Skeletal muscle tissue (tissue), 4 donors: ENCODE measurements around the gene IGFBP3. TPM values are rescaled to one million over a fixed set of nuclear protein-coding genes. Genes with fewer than 3 reads are reported as not detected.

Source experiments
- H3K27ac ChIP-seq: one replicate; pipeline ENCODE4 v1.7.0; 2013; ENCODE audit warnings: mild to moderate bottlenecking, low read depth, low read length, inconsistent platforms
- H3K27me3 ChIP-seq, 3 donors: one replicate each; pipeline ENCODE4 v1.7.0; 2013; ENCODE audit warnings: low read length in 3 of 3; ENCODE audit not compliant: control insufficient read depth in 3 of 3, insufficient read depth in 3 of 3
- H3K36me3 ChIP-seq, 3 donors: one replicate each; pipeline ENCODE4 v1.7.0; 2013; ENCODE audit warnings: low read length in 3 of 3; ENCODE audit not compliant: control insufficient read depth in 3 of 3, insufficient read depth in 3 of 3
- H3K4me1 ChIP-seq, 3 donors: one replicate each; pipeline ENCODE4 v1.7.0; 2013; ENCODE audit warnings: low read length in 3 of 3, mild to moderate bottlenecking in 3 of 3; ENCODE audit not compliant: control insufficient read depth in 3 of 3, insufficient read depth in 3 of 3
- H3K4me3 ChIP-seq, 3 donors: one replicate each; pipeline ENCODE4 v1.7.0; 2013; ENCODE audit warnings: low read length in 3 of 3
- H3K9ac ChIP-seq, 3 donors: one replicate each; pipeline ENCODE4 v1.7.0; 2013; ENCODE audit warnings: low read length in 3 of 3, mild to moderate bottlenecking in 3 of 3, moderate library complexity in 2 of 3, low read depth in 1 of 3
- H3K9me3 ChIP-seq, 3 donors: one replicate each; pipeline ENCODE4 v1.7.0; 2013; ENCODE audit warnings: low read length in 3 of 3; ENCODE audit not compliant: control insufficient read depth in 3 of 3
- total RNA-seq: library from RNA; depleted of rRNA; stranded (reverse); fragments of >200 nt; gene quantifications from one replicate; pipeline ENCODE4 v1.2.3, GENCODE V29; 2014
- donor health status: Osteomylitis.

The IGFBP3 gene
- total RNA-seq, 1 donor from 2014 or later: 112 TPM

GRCh38 chr7:45898222-45898621 lies 22.9 kb downstream of the IGFBP3 start:
- no peak overlapping the region for H3K9ac ChIP-seq
- no peak overlapping the region for H3K4me3 ChIP-seq
- H3K9me3 ChIP-seq: no peaks in the 10 kb centered on the region
- H3K27me3 ChIP-seq: peaks cover 4 to 7% (median 6%) of the 10 kb centered on the region in 3 donors
- no peaks in the 10 kb centered on the region for H3K36me3 ChIP-seq
- no peak overlapping the region for H3K27ac ChIP-seq
- no peaks in the 10 kb centered on the region for H3K4me1 ChIP-seq

- Histone ChIP-seq H3K27me3 (peaks cover 4 to 7% (median 6%) of the 10 kb centered on the region in 3 donors), H3K27ac (no peak overlapping the region), H3K36me3 (no peaks in the 10 kb centered on the region), H3K9me3 (no peaks in the 10 kb centered on the region), H3K4me1 (no peaks in the 10 kb centered on the region), H3K4me3 (no peak overlapping the region), H3K9ac (no peak overlapping the region)
These were observed 23.9 kb downstream of the IGFBP3 start for GRCh38 chr7:45897042-45897690.

DNA sequence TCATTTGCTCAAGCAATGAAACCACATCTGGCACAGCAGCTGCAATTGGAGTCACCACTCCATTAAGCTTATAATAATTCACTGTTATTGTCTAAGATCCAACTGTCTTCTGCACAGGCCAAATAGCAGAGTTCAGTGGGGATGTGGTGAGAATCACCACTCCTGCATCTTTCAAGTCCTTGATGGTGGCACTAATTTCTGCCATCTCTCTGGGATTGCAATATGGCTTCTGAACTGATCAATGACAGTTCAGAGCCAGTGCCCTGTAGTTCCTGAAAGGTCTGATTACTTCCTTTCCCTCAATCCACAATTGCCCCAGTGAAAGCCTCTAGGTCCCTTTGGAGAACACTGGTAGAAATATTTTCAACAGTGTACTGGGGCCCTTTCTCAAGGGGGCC lies 26.4 kb downstream of the IGFBP3 start:
- Histone ChIP-seq H3K9ac (no peak overlapping the region), H3K36me3 (no peaks in the 10 kb centered on the region), H3K4me3 (no peak overlapping the region), H3K4me1 (no peaks in the 10 kb centered on the region), H3K27me3 (peaks cover 14 to 16% (median 15%) of the 10 kb centered on the region in 3 donors), H3K27ac (no peak overlapping the region), H3K9me3 (no peaks in the 10 kb centered on the region)

DNA sequence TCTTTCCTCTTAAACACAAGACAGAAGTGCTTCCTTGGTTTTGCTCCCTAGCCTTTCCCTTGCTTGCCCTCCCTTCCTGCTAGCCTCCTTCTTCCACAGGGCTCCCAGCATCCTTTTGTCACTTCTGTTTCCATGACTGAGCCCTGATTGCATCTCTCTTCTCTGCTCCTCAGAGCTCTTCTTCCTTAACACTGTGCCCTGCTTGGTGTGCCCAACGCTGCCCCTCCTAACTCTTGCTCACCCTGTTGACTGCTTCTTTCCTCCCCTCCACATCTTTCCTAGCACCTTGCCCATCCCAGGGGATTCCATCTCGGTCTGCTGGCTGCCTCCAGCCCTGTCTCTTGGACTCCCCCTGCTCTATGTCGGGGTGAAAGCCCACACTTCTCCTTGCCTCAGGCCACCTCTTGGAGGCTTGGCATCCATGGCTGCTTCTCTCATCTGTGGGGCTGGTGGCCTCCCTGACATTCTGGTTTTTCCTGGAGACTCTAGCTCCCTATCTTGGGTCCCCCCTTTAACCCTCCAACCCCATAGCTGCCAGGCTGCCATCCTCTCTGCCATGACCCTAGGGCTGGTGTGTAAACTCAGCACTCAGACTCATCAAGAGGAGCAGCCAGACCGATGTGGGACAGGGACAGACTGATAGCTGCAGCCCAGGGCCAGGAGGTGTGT lies 26.9 kb downstream of the IGFBP3 start:
- no peak overlapping the region for H3K4me3 ChIP-seq
- no peaks in the 10 kb centered on the region for H3K9me3 ChIP-seq
- no peak overlapping the region for H3K27ac ChIP-seq
- no peaks in the 10 kb centered on the region for H3K4me1 ChIP-seq
- peaks cover 20 to 22% (median 20%) of the 10 kb centered on the region in 3 donors for H3K27me3 ChIP-seq
- no peak overlapping the region for H3K9ac ChIP-seq
- no peaks in the 10 kb centered on the region for H3K36me3 ChIP-seq

DNA sequence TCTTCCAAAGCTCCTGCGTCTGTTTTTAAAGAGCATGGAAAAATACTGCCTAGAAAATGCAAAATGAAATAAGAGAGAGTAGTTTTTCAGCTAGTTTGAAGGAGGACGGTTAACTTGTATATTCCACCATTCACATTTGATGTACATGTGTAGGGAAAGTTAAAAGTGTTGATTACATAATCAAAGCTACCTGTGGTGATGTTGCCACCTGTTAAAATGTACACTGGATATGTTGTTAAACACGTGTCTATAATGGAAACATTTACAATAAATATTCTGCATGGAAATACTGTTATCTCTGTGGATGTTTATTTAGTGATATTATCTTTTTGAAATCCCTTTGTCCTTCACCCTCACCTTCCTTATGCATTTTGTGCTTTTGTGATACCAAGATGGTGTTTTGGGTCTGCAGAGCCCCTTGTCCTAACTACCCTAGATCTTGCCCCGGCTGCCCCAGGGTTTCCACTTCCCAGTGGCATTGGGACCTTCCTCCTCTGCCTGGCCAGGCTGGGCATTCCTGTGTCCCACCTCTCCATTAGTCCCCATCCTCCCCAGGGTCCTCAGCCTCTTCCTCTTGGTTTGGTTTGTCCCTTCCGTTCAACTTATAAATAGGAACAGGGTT lies 27.6 kb downstream of the IGFBP3 start:
- Histone ChIP-seq H3K9ac (no peak overlapping the region), H3K4me1 (peaks cover under 1 to 2% (median 2%) of the 10 kb centered on the region in 3 donors), H3K27ac (no peak overlapping the region), H3K27me3 (peaks cover 25 to 26% (median 26%) of the 10 kb centered on the region in 3 donors), H3K36me3 (no peaks in the 10 kb centered on the region), H3K9me3 (no peaks in the 10 kb centered on the region), H3K4me3 (no peak overlapping the region)

DNA sequence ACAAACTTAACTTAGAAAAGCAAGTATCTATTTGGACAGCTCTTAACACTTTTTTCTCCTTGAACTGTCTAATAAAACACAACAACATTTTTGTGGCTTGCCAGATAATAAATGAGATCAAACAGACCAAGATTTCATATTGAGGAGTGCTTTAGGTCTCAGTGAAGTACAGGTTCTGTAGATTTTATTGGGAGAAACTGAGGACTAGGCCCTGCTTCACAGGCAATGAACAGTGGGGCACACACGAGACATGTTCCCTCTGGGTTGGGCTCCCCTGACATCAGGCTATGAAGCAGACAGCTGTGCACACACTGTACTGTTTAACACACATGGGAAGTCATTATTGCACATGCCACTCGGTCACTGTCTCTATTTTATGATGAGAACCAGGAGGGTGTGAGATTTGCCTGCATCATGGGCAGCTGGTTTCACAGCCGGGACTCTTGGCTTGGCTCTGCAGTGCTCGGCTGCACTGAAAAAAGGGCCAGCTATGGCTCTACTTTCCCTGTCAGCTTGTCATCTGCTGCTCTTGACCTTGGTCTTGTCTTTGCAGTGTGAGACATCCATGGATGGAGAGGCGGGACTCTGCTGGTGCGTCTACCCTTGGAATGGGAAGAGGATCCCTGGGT lies 28.6 kb downstream of the IGFBP3 start:
- H3K9me3 ChIP-seq: no peaks in the 10 kb centered on the region
- H3K4me1 ChIP-seq: peaks cover 4 to 7% (median 6%) of the 10 kb centered on the region in 3 donors
- H3K36me3 ChIP-seq: no peaks in the 10 kb centered on the region
- no peak overlapping the region for H3K9ac ChIP-seq
- peaks cover 35 to 36% (median 35%) of the 10 kb centered on the region in 3 donors for H3K27me3 ChIP-seq
- no peak overlapping the region for H3K4me3 ChIP-seq
- no peak overlapping the region for H3K27ac ChIP-seq

- Histone ChIP-seq H3K36me3 (no peaks in the 10 kb centered on the region), H3K27me3 (peaks cover 41 to 44% (median 42%) of the 10 kb centered on the region in 3 donors), H3K9ac (no peak overlapping the region), H3K27ac (no peak overlapping the region), H3K9me3 (no peaks in the 10 kb centered on the region), H3K4me1 (peaks cover 4 to 7% (median 6%) of the 10 kb centered on the region in 3 donors), H3K4me3 (no peak overlapping the region)
These were observed 29.3 kb downstream of the IGFBP3 start for GRCh38 chr7:45891462-45892402.

DNA sequence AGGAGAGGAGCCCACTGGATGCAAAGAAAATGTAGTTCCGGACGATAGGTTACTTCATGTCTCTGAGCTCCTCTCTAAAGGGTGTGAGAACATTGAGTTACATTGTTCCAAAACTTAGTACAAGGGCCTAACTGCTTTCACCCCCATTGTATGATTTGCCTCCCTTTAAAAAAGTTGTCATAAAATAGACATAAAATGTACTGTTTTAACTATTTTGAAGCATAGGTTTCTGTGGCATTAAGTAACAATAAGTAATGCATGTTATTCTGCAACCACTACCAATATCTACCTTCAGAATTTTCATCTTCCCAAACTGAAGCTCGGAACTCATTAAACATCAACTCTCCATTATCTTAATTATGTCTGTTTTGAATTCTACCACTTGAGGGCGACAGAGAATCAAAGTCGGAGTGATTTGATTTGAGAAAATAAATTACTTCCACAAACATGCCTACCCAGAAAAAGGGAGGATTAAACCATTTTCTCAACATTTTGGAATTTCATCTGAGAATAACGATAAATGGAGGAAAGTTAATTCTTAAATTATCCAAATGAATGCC lies 30.1 kb downstream of the IGFBP3 start:
- no peak overlapping the region for H3K9ac ChIP-seq
- H3K4me3 ChIP-seq: no peak overlapping the region
- H3K27ac ChIP-seq: no peak overlapping the region
- no peaks in the 10 kb centered on the region for H3K36me3 ChIP-seq
- no peaks in the 10 kb centered on the region for H3K9me3 ChIP-seq
- H3K4me1 ChIP-seq: peaks cover 4 to 7% (median 6%) of the 10 kb centered on the region in 3 donors
- peaks cover 43 to 45% (median 44%) of the 10 kb centered on the region in 3 donors for H3K27me3 ChIP-seq
